DND-41 (cell line): ENCODE measurements around the gene TM7SF3.

Source experiments
- ATAC-seq: fragments of 200-7000 bp; cut with Tn5 transposase; 3 replicates; pipeline ENCODE4 v1.9.1; 2021; ENCODE audit warnings: low read depth; ENCODE audit not compliant: insufficient read depth
- DNase-seq: peaks from one replicate; pipeline ENCODE4 v3.0.0-alpha.2; 2020
- H2AFZ ChIP-seq: 2 replicates; pipeline ENCODE4 v1.6.0; 2012; ENCODE audit warnings: low read depth, low read length
- H3K27ac ChIP-seq: 2 replicates; pipeline ENCODE4 v1.5.1; 2012; ENCODE audit warnings: low read length, inconsistent platforms
- H3K27me3 ChIP-seq: fragments of 200-600 bp; sonication (generic); 2 replicates; pipeline ENCODE4 v1.6.0; 2012; ENCODE audit warnings: low read length, mild to moderate bottlenecking, inconsistent platforms; ENCODE audit not compliant: insufficient read depth, poor library complexity
- H3K36me3 ChIP-seq: 2 replicates; pipeline ENCODE4 v1.5.1; 2012; ENCODE audit warnings: low read length, inconsistent platforms; ENCODE audit not compliant: insufficient read depth
- H3K4me1 ChIP-seq: 2 replicates; pipeline ENCODE4 v1.5.1; 2012; ENCODE audit warnings: mild to moderate bottlenecking, low read length; ENCODE audit not compliant: insufficient read depth
- H3K4me2 ChIP-seq: 2 replicates; pipeline ENCODE4 v1.6.0; 2012; ENCODE audit warnings: mild to moderate bottlenecking, moderate library complexity, low read length, inconsistent platforms; ENCODE audit not compliant: insufficient read depth
- H3K4me3 ChIP-seq, 2 experiments: fragments of 200-600 bp in 1 of 2; shearing (Covaris generic) in 1 of 2; 2 replicates each; pipeline ENCODE4 v1.5.1; 2012 to 2016; ENCODE audit warnings: inconsistent platforms in 2 of 2, low read length in 2 of 2, mild to moderate bottlenecking in 2 of 2, low read depth in 1 of 2, moderate library complexity in 1 of 2
- H3K79me2 ChIP-seq: 2 replicates; pipeline ENCODE4 v1.6.0; 2012; ENCODE audit warnings: low read length, inconsistent platforms; ENCODE audit not compliant: insufficient read depth
- H3K9ac ChIP-seq: 2 replicates; pipeline ENCODE4 v1.6.0; 2012; ENCODE audit warnings: low read depth, mild to moderate bottlenecking, inconsistent platforms, low read length, moderate library complexity
- H3K9me3 ChIP-seq: 2 replicates; pipeline ENCODE4 v1.5.1; 2012; ENCODE audit warnings: low read length, moderate library complexity, mild to moderate bottlenecking, inconsistent platforms; ENCODE audit not compliant: insufficient read depth, severe bottlenecking
- H4K20me1 ChIP-seq: 2 replicates; pipeline ENCODE4 v1.6.0; 2012; ENCODE audit warnings: low read length; ENCODE audit not compliant: insufficient read depth
- EZH2 ChIP-seq: IDR thresholded peaks from 3 replicates; pipeline ENCODE4 v1.6.1; 2012; ENCODE audit warnings: borderline replicate concordance, low read depth, mild to moderate bottlenecking, moderate library complexity, low read length, inconsistent platforms; ENCODE audit not compliant: severe bottlenecking
- TF ChIP-seq, protein P1 (sequence below): IDR thresholded peaks from 2 replicates; pipeline ENCODE4 v1.5.1; 2012; ENCODE audit warnings: borderline replicate concordance, low read length, moderate library complexity, mild to moderate bottlenecking; ENCODE audit not compliant: poor library complexity, severe bottlenecking; ENCODE audit errors: extremely low read depth

TM7SF3 gene

DNA sequence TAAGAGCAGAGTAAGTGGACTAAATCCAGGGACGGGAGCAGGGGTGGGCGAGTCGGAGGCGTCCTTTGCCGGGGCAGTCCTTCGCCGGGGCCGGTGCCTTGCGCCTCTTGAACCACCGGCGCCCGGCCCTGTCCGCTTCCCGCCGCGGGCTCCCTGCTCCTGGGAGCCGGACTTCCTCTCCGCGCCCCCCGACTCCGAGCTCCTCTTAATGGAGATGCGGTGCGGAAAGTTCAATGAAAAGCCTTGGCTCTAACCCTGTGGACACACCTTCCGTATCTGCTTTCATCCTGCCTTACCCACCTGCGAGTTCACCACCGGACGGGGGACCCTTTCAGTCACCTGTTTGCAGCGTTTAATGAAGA lies 75.5 kb downstream of the TM7SF3 start:
- peak; percentile 5; the same call in 2 of the 3 replicates for ATAC-seq
- Histone ChIP-seq H3K27me3 (no peaks in the 10 kb centered on the region), H3K36me3 (peaks cover 15% of the 10 kb centered on the region), H4K20me1 (peaks cover 23% of the 10 kb centered on the region), H3K4me1 (peaks cover 77% of the 10 kb centered on the region), H3K4me2 (peak overlapping the region; percentile 84), H3K4me3 (peak overlapping the region; percentile 90 to 95), H2AFZ (peak overlapping the region; percentile 95), H3K9ac (peak overlapping the region; percentile 90), H3K79me2 (peaks cover 97% of the 10 kb centered on the region), H3K9me3 (no peaks in the 10 kb centered on the region), H3K27ac (peak overlapping the region; percentile 92)
- no peak for DNase-seq
- TF ChIP-seq EZH2, result no peak
- TF ChIP-seq, protein P1, sequence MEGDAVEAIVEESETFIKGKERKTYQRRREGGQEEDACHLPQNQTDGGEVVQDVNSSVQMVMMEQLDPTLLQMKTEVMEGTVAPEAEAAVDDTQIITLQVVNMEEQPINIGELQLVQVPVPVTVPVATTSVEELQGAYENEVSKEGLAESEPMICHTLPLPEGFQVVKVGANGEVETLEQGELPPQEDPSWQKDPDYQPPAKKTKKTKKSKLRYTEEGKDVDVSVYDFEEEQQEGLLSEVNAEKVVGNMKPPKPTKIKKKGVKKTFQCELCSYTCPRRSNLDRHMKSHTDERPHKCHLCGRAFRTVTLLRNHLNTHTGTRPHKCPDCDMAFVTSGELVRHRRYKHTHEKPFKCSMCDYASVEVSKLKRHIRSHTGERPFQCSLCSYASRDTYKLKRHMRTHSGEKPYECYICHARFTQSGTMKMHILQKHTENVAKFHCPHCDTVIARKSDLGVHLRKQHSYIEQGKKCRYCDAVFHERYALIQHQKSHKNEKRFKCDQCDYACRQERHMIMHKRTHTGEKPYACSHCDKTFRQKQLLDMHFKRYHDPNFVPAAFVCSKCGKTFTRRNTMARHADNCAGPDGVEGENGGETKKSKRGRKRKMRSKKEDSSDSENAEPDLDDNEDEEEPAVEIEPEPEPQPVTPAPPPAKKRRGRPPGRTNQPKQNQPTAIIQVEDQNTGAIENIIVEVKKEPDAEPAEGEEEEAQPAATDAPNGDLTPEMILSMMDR, result no peak

GRCh38 chr12:26937863-26938700 lies 76.1 kb downstream of the TM7SF3 start, which contains the start of the genes FGFR1OP2 and INTS13:
FGFR1OP2 (plus strand) TSS chr12:26938470; CDS start chr12:26954159, 15,689 bp downstream.
INTS13 (minus strand) TSS chr12:26937981; CDS start chr12:26936803, 1,178 bp downstream.
- ATAC-seq, result peak; percentile 90
- H3K27me3 ChIP-seq, result no peaks in the 10 kb centered on the region
- H4K20me1 ChIP-seq, result peaks cover 23% of the 10 kb centered on the region
- peak within 1 kb of the TSS; percentile 95 for H2AFZ ChIP-seq
- TF ChIP-seq, protein P1, result no peak
- TF ChIP-seq EZH2, result no peak
- peaks cover 97% of the 10 kb centered on the region for H3K79me2 ChIP-seq
- peaks cover 77% of the 10 kb centered on the region for H3K4me1 ChIP-seq
- peak within 1 kb of the TSS; percentile 84 for H3K4me2 ChIP-seq
- peaks cover 21% of the 10 kb centered on the region for H3K36me3 ChIP-seq
- H3K9ac ChIP-seq, result peak within 1 kb of the TSS; percentile 90
- H3K9me3 ChIP-seq, result no peaks in the 10 kb centered on the region
- H3K27ac ChIP-seq, result peak within 1 kb of the TSS; percentile 92
- DNase-seq, result peak; percentile 99
- H3K4me3 ChIP-seq, result peak within 1 kb of the TSS; percentile 90 to 95

DNA sequence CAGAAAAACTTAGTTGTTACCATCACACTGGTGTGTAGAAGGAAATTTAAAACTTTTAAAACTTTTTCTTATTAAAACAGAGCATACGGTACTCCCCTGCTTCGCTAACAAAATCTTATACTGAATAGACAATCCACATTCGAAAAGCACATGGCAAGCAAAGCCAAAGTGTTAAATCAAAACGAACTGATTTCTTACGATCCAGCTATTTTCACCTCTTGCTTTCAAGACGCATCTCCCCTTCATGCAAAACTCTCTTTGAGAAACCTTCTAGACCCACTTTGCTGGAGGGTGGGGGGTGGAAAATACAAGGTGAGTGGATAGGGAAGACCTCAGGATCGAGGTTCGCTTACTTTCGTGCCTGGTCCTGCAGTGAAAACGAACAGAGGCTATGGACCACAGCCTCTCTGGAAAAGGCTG lies 76.7 kb downstream of the TM7SF3 start:
- Histone ChIP-seq H3K4me1 (peaks cover 76% of the 10 kb centered on the region), H3K27ac (peak overlapping the region; percentile 92), H3K27me3 (no peaks in the 10 kb centered on the region), H2AFZ (peak overlapping the region; percentile 86), H3K4me3 (peak overlapping the region; percentile 90 to 95), H3K9ac (peak overlapping the region; percentile 90), H3K79me2 (peaks cover 97% of the 10 kb centered on the region), H4K20me1 (peaks cover 24% of the 10 kb centered on the region), H3K4me2 (peak overlapping the region; percentile 76), H3K9me3 (no peaks in the 10 kb centered on the region), H3K36me3 (peaks cover 28% of the 10 kb centered on the region)
- ATAC-seq (no peak), DNase-seq (no peak)
- TF ChIP-seq, protein P1, result no peak
- TF ChIP-seq EZH2, result no peak
